ENCODE results near the gene LRRC49.
A peak's percentile ranks its signal among the peaks of the same experiment; 100 is the strongest.

Gene LRRC49

GRCh38 chr15:71052356-71052755, 159.7 kb downstream of the LRRC49 start:
- DNase-seq (ENCODE audit: insufficient read length, low spot score) (no peak), FAIRE-seq (no peak)
- TF ChIP-seq POLR2A (IDR thresholded peaks at IDR 0.05; ENCODE audit: low read depth, low read length): no peak

DNA sequence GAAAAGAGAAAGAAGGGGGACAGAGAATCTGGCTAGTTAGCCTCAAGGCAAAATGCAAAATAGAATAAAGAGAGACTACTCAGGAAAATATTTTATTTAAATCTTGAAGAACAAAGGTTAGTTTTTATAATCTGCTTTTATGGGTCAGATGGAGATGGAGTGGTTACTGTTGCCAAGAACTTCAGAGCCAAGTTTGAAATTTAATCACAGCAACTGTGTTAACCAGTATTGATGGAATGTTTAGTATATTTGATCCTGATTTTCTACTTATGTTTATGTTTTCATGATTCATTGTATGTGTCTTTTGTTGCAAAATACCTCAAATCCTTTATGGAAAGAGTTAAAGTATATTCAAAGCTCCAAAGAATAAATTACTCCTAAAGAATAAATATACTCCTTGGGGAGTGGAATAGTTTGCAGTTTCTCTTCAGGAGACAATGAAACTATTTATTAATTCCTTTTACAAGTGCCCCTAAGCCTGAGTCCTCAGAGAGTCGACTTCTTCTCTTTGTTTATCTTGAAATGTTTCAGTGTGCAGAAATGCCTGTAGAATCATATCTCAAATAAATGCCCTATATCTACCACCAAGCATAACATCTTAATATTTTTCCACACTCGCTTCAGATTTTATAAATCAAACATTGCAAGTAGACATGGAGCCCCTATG, 161.8 kb downstream of the LRRC49 start:
- DNase-seq (ENCODE audit: insufficient read length, low spot score): no peak
- FAIRE-seq: no peak
- TF ChIP-seq POLR2A (IDR thresholded peaks at IDR 0.05; ENCODE audit: low read depth, low read length): no peak

- FAIRE-seq (peak; percentile 70), DNase-seq (ENCODE audit: insufficient read length, low spot score) (no peak)
- TF ChIP-seq POLR2A (IDR thresholded peaks at IDR 0.05; ENCODE audit: low read depth, low read length): no peak
Measured at GRCh38 chr15:71055461-71055860, 162.8 kb downstream of the LRRC49 start.

GRCh38 chr15:71056111-71056510, 163.5 kb downstream of the LRRC49 start:
- FAIRE-seq (no peak), DNase-seq (ENCODE audit: insufficient read length, low spot score) (no peak)
- no peak for TF ChIP-seq POLR2A (IDR thresholded peaks at IDR 0.05; ENCODE audit: low read depth, low read length)

DNA sequence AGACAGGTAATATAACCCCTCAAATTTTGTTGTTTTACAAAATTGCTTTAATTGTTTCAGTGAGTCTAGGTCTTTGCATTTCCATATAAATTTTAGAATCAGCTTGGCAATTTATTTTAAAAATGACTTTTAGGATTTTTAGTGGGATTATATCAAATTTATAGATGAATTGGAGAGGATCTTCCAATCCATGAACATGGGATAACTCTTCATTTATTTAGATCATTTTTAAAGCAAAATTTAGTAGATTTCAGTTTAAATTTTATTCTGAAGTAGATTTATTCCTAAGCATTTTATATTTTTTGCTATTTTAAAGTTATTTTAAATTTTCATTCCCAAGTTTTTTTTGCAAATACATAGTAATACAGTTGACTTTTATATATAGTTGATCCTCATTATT, 164.5 kb downstream of the LRRC49 start:
- FAIRE-seq (no peak), DNase-seq (ENCODE audit: insufficient read length, low spot score) (no peak)
- TF ChIP-seq POLR2A (IDR thresholded peaks at IDR 0.05; ENCODE audit: low read depth, low read length): no peak

GRCh38 chr15:71057581-71057980, 165.0 kb downstream of the LRRC49 start:
- DNase-seq (ENCODE audit: insufficient read length, low spot score) (no peak), FAIRE-seq (no peak)
- TF ChIP-seq POLR2A (IDR thresholded peaks at IDR 0.05; ENCODE audit: low read depth, low read length): no peak

DNA sequence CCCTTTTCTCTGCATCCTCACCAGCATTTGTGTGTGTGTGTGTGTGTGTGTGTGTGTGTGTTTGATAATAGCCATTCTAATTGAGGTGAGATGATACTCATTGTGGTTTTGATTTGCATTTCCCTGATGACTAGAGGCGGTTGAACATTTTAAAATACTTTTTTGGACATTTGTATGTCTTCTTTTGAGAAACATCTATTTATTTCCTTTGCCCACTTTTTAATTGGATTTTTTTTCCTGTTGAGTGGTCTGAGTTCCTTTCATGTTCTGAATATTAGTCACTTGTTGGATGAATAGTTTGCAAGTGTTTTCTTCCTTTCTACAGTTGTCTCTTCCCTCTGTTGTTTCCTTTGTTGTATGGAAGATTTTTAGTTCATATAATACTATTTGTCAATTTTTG, 168.4 kb downstream of the LRRC49 start:
- no peak for TF ChIP-seq POLR2A (IDR thresholded peaks at IDR 0.05; ENCODE audit: low read depth, low read length)
- DNase-seq (ENCODE audit: insufficient read length, low spot score): no peak
- no peak for FAIRE-seq

- DNase-seq (ENCODE audit: insufficient read length, low spot score) (no peak), FAIRE-seq (no peak)
- no peak for TF ChIP-seq POLR2A (IDR thresholded peaks at IDR 0.05; ENCODE audit: low read depth, low read length)
Measured at GRCh38 chr15:71066983-71067382, 174.4 kb downstream of the LRRC49 start.

DNA sequence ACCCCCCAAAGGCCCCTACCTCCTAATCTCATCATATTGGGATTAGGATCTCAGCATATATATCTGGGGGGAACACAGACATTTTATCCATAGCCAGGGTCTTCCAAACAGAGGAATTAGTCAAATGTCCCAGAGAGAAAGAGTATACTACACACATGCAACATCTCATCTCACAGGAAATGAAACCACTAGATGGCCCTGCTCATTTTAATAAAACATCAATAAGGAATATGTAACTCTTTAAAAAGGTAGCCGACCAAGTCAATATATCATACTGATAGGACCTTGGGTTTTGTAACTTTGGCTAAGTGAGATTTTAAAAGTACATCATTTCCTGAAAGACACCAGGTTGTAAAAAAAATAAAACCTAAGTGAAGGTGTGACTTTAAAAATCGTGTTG, 177.1 kb downstream of the LRRC49 start:
- DNase-seq (ENCODE audit: insufficient read length, low spot score): no peak
- no peak for TF ChIP-seq POLR2A (IDR thresholded peaks at IDR 0.05; ENCODE audit: low read depth, low read length)
- no peak for FAIRE-seq

DNA sequence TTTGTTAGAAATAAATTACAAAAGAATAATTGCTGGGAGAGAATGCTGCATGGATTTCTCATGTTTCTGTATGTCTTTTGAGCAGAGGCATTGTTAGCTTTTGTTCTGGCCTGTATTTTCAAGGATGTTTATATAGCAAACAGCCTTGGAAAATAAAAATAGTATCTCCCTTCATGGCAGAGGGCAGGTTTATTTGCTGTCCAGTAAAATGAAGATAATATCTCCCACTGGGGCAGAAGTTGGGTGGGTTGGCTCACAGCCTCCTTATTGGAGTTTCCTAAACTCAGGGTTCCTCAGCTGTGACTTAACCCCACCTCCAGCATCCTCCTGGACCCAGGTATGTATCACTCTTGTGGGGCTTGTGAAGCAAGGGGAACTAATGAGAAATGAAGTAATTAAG, 178.9 kb downstream of the LRRC49 start:
- no peak for TF ChIP-seq POLR2A (IDR thresholded peaks at IDR 0.05; ENCODE audit: low read depth, low read length)
- no peak for DNase-seq (ENCODE audit: insufficient read length, low spot score)
- no peak for FAIRE-seq

DNA sequence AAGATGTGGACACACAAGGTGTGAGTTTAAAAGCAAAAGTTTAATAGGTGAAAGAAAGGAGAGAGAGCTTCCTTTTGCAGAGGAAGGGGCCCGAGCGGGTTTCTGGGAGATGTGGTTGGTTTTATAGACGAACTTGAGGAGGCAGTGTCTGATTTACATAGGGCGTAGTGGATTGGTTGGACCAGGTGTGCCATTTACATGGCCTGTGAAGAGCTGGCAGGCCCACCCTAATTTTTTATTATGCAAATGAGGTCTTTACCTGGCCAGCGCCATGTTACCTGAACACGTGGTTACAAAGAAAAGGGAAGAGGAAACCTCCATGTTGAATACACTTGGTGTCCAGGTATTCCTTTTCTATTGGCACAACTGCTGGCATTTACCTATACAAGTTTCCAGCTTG, 179.8 kb downstream of the LRRC49 start:
- TF ChIP-seq POLR2A (IDR thresholded peaks at IDR 0.05; ENCODE audit: low read depth, low read length): no peak
- DNase-seq (ENCODE audit: insufficient read length, low spot score): no peak
- no peak for FAIRE-seq

DNA sequence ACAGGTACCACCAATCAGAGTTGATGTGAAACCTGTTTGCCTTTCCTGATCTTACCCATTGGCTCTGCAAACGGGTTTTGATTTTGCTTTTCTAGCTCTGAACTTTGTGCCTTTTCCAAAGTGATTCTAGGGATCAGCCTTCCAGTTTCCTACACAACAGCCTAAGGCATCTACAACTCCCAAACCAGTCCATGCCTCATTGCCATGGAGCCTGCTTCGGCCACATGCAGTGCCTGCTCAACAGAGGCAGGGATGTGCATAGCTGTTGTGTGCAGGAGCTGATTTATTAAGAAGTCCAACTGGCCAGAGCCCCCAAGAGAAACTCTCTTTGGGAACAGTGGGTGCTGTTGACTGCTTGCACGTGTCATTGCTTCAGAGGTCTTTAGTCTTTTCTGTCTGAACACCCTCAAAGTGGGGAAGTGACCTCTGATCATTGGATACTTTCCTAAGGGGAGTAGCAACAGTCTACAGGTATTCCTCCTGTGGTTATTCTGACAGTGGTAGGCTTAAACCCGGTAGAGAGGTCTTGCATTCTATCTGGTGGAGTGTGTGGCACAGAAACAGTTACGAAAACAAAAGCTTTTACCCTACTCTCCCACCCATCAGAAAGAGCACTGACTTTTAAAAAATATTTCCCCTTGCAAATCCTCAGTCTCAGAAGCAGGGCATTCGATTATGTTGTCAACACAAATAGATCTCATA, 186.0 kb downstream of the LRRC49 start:
- TF ChIP-seq POLR2A (IDR thresholded peaks at IDR 0.05; ENCODE audit: low read depth, low read length): no peak
- DNase-seq (ENCODE audit: insufficient read length, low spot score): no peak
- no peak for FAIRE-seq

DNA sequence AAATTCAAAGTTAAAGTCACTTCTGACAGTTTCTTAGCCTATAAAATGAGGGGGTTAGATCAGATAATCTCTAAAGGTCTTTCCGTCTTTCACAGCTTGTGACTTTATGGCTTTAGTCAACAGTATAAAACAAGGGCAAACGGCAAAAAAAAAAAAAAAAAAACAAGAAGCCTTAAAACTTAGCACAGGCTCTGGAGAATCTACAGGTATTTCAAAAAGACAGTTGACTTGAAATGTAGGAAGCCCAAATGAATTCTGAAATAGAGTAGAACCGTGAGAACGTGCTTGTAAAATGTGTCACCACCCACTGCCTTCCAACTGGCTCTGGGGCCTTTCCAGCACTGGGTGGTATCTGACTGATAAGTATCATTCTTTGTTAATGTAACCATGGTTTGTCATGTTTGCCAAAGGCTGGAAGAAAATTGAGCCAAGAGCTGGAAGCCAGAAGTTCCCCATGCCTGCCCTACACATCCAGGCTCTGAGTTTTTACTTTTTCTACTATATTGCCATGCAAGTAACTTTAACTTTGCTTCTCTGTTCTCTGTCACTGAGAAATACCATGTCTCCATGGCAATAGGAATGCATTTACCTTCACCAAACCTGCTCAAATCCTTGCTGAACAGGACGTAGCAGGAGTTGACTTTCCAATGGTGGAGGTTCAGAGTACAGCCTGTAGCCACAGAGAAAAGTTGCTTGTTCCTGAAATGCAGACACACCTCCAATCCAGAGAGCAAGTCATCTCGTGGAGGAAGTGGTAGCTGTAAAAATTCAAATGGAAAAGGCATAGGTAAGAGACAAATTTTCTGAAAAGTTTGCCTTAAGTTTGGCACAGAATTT, 186.8 kb downstream of the LRRC49 start:
- FAIRE-seq: no peak
- no peak for TF ChIP-seq POLR2A (IDR thresholded peaks at IDR 0.05; ENCODE audit: low read depth, low read length)
- no peak for DNase-seq (ENCODE audit: insufficient read length, low spot score)

DNA sequence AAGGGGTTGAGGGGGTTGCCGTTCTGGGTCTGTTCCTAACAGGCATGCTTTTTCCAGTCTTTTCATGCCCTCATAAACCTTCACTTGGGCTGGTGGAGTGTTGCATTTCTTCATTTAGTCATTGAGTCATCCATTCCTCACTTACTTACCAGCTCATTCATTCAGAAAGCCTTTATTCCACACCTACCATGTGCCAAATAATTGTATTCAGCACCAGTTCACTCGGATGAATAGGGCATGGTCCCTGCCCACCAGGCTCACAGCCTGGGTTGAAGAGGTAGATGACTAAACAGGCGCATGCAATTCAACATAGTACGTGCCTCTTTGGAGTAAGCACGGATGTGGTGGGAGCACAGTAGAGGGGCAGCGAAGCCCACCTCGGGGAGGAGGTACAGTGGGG, 187.5 kb downstream of the LRRC49 start:
- no peak for FAIRE-seq
- TF ChIP-seq POLR2A (IDR thresholded peaks at IDR 0.05; ENCODE audit: low read depth, low read length): no peak
- DNase-seq (ENCODE audit: insufficient read length, low spot score): no peak

All from H54 (cell line).